ENCODE data around the gene THRA. TPM values are rescaled to one million over a fixed set of nuclear protein-coding genes. Genes with fewer than 3 reads are reported as not detected.

The THRA gene
- polyA plus RNA-seq, 1 experiment = 25.2 TPM

- Histone ChIP-seq H3K27ac (ENCODE audit: low read depth, low read length) (no peak overlapping the region), H3K4me3 (ENCODE audit: low read depth, low read length) (peak overlapping the region; percentile 97), H3K27me3 (ENCODE audit: control insufficient read depth, insufficient read depth, low read length) (no peaks in the 10 kb centered on the region), H3K9me3 (ENCODE audit: control insufficient read depth, insufficient read depth, low read length) (no peaks in the 10 kb centered on the region)
- ChIA-PET CTCF (interaction anchor here (0.6 to 8.1 kb wide), 8 partner anchors 8 to 97 kb away, joined by 3 to 83 read pairs (median 7); partner anchors contain the start of gene WIPF2), POLR2A (interaction anchor here (0.9 to 5.4 kb wide), 4 partner anchors 12 to 59 kb away, joined by 3 to 66 read pairs (median 22); partner anchors contain the start of genes CASC3 and NR1D1)
- no peak for TF ChIP-seq CTCF (IDR thresholded peaks at IDR 0.05; ENCODE audit: low read depth, low read length)
- no peak for DNase-seq (ENCODE audit: low read depth, low spot score)
Measured at GRCh38 chr17:40123811-40124114, 61.0 kb downstream of the THRA start.

DNA sequence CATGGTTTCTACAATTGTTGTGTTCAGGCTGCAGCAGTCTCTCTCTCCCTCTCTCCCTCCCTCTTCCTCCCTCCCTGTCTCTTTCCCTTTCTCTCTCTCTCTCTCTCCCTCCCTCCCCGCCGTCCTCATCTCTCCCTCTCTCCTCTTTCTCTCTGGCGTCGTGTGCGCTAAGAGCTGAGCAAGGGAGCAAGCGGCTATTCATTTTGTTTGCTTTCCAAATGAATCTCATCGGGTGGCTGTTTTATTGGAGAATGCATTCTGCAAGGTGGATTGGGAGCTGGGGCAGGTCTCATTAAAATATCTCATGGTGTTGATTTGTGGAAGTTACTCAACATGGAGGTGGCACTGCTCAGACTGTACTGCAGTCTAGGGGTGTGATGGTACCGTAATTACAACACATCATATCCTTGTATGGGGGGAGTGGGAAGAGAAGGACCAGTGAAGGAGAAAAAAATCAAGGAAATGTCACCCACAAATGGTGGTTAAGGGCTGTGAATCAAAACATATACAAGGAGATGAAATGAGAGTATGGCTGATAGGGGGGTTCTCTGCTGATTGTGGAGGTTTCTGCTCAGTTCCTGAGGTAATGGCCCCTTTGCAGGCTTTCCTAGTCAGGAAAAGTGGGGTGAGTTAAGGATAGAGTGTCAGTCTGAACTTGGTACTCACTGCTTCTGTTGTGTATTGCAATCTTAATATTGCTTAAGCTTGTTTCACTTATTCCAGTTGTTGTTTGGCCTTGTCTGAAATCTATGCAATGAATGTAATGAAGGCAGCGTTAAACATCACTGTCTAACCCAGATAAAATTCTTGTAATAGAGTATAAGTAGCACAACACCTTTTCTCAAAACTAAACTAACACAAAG lies 61.7 kb downstream of the THRA start:
- no peak for TF ChIP-seq CTCF (IDR thresholded peaks at IDR 0.05; ENCODE audit: low read depth, low read length)
- ChIA-PET POLR2A (interaction anchor here (0.7 to 5.4 kb wide), 5 partner anchors 12 to 89 kb away, joined by 3 to 66 read pairs (median 5); partner anchors contain the start of genes CASC3 and NR1D1), CTCF (interaction anchor here (0.6 to 8.1 kb wide), 10 partner anchors 8 to 193 kb away, joined by 3 to 83 read pairs (median 7); partner anchors contain the start of genes CASC3 and WIPF2)
- Histone ChIP-seq H3K27ac (ENCODE audit: low read depth, low read length) (peak overlapping the region; percentile 31), H3K4me3 (ENCODE audit: low read depth, low read length) (peak overlapping the region; percentile 97), H3K27me3 (ENCODE audit: control insufficient read depth, insufficient read depth, low read length) (no peaks in the 10 kb centered on the region), H3K9me3 (ENCODE audit: control insufficient read depth, insufficient read depth, low read length) (no peaks in the 10 kb centered on the region)
- DNase-seq (ENCODE audit: low read depth, low spot score) = no peak

GRCh38 chr17:40129498-40129897 lies 66.7 kb downstream of the THRA start:
- POLR2A ChIA-PET = no interaction called here
- no peaks in the 10 kb centered on the region for H3K27me3 ChIP-seq (ENCODE audit: control insufficient read depth, insufficient read depth, low read length)
- no peak for TF ChIP-seq CTCF (IDR thresholded peaks at IDR 0.05; ENCODE audit: low read depth, low read length)
- DNase-seq (ENCODE audit: low read depth, low spot score) = no peak
- H3K9me3 ChIP-seq (ENCODE audit: control insufficient read depth, insufficient read depth, low read length) = no peaks in the 10 kb centered on the region
- CTCF ChIA-PET = interaction anchor here (1.5 kb wide), 1 partner anchor 103 kb away, joined by 4 read pairs; no protein-coding TSS in a partner anchor
- H3K27ac ChIP-seq (ENCODE audit: low read depth, low read length) = no peak overlapping the region
- no peak overlapping the region for H3K4me3 ChIP-seq (ENCODE audit: low read depth, low read length)

DNA sequence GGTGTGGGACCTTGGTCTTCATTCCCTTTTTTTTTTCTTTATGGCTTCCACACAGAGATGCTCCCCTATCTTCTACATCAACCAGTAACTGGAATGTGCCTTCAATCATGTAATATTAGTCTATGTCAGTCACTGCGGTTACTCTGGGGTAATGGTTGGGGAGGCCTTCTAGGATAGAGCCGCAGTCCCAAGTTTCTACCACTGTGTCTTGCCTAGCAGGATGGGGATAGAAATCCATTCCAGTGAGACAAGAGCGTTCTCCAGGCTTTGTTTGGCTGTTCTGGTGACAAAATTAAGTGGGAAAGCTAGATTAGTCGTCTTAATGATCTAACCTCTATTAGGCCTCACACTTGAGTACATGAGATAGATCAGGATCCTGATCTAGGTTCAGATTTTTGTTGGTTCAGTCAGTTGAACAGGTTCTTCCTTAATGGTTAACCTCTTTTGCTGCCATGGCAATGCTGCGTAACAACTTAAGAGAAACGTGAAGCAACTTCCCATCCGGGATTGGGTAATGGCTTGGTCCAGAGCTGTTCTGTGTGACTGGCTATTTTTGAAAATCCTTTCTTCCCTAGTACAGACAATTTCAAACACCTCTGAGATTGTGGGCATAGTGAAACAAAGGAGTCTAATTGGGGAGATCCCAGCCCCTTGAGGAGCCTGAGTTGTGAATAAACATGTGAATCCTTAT lies 67.7 kb downstream of the THRA start:
- POLR2A ChIA-PET = no interaction called here
- no peak for TF ChIP-seq CTCF (IDR thresholded peaks at IDR 0.05; ENCODE audit: low read depth, low read length)
- H3K27me3 ChIP-seq (ENCODE audit: control insufficient read depth, insufficient read depth, low read length) = no peaks in the 10 kb centered on the region
- CTCF ChIA-PET = interaction anchor here (0.7 kb wide), 1 partner anchor 21 kb away, joined by 3 read pairs; no protein-coding TSS in a partner anchor
- H3K4me3 ChIP-seq (ENCODE audit: low read depth, low read length) = no peak overlapping the region
- DNase-seq (ENCODE audit: low read depth, low spot score) = no peak
- no peaks in the 10 kb centered on the region for H3K9me3 ChIP-seq (ENCODE audit: control insufficient read depth, insufficient read depth, low read length)
- H3K27ac ChIP-seq (ENCODE audit: low read depth, low read length) = no peak overlapping the region

Measured in AG04450 (cell line).